Metanephros (tissue), 1 donor: ENCODE results near the gene ARHGAP35. TPM values are rescaled to one million over a fixed set of nuclear protein-coding genes. Genes with fewer than 3 reads are reported as not detected.

Experiments used
- total RNA-seq: library from RNA; depleted of rRNA; stranded (reverse); fragments of >200 nt; gene quantifications from one replicate; pipeline ENCODE4 v1.2.3, GENCODE V29; 2014

The ARHGAP35 gene
- total RNA-seq, result 48.3 TPM

DNA sequence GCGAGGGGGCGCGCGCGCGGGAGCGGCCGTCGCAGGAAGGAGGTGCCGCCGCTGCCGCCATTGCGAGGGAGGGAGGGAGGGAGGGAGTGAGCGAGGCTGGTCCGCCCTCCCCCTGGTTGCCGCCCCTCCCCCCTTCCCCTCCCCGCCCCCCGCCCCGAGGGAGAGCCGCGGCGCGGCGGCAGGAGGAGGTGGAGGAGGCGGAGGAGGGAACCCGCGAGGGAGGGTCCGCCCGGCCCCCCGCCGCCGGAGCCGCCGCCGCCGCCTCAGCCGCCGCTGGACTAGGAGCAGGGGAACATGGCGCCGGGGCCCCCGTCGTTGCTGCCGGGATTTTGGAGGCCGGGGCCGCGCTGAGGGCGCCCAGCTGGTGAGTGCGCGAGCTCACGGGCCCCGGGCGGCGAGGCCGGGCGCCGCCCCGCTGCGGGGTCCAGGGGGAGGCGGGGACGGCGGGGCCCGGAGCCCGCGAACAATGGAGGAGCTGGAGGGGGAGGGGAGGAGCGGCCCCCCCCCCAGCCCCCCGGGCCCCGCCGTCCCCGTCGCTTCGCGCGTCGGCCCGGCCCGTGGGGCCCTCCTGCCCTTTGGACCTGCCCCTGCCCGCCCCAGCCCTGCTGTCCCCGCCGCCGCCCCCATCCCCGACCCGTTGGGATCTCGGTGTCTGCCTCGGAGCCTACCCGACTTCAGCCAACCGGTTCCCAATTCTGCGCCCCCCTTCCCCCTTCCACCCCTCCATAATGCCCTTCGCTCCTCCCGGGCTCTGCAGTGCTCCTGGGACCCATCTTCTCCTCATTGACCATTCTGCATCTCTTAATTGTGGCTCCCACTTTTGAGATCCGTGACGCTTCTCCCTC, at the start of gene ARHGAP35:
TSS of gene ARHGAP35 (plus strand) at position 152 of the 845 bp plus-strand sequence. CDS start 57,679 bp downstream, outside the sequence.

DNA sequence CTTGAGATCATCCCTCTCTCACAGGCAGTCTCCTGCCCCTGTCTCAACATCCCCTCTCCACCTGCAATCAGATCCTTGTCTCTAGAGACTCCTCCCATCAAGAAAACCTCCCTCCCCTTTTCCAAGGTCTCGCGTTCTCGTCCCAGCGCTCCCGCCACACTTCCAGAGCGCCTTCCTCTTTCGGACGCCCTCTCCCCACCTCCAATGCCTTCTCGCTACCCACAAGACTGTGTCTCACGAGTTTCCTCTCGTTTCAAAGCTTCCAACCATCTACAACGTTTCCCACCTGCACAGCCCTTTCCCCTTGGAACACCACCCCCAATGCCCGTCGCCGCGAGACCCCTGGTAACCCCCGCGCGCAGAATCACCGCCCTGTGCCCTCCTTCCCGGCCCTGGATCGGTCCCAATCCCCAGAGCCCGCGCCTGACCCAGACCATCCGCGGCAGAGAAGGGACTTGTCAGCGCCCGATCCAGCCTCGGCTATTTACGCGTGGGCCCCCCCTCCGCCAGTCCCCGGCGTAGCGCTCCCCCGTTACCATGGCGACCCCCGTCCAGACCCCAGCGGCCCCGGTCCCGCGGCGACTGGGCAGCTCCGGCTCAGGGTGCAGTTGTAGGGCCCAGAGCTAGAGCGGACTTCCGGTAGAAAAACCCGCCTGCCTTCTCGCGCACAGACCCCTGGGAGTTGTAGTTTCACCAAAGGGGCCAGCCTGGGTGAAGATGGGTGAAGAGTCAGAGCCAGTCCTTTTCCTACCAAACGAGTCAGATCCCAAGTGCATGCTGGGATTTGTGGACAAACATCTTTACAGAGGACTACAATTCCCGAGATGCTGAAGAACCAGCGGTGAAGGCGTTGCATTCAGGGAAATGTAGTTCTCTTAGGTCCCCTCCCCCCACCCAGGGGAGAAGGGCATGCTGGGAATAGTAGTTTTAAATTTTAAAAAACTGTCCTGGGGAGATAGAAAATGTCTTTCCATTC, 10.3 kb upstream of the ARHGAP35 start, which contains the start of gene AP2S1:
TSS of gene AP2S1 (minus strand) at position 619 of the 976 bp plus-strand sequence. CDS start at position 539, 80 bp downstream.

Other genes starting within 250 kb of the ARHGAP35 start
- 8.3 TPM for gene PTGIR, start 235.9 kb upstream of the ARHGAP35 start, total RNA-seq
- gene GNG8, start 224.8 kb upstream of the ARHGAP35 start, total RNA-seq, result not detected
- gene DACT3, start 199.8 kb upstream of the ARHGAP35 start, total RNA-seq, result 28.4 TPM
- 47.6 TPM for gene PRKD2, start 143.9 kb upstream of the ARHGAP35 start, total RNA-seq
- 17.0 TPM for gene FKRP, start 114.9 kb upstream of the ARHGAP35 start, total RNA-seq
- gene STRN4, start 114.5 kb upstream of the ARHGAP35 start, total RNA-seq, result 88.1 TPM
- gene SLC1A5, start 72.4 kb upstream of the ARHGAP35 start, total RNA-seq, result 35.9 TPM
- gene AP2S1, start 10.2 kb upstream of the ARHGAP35 start, total RNA-seq, result 80.9 TPM
- gene NPAS1, start 158.8 kb downstream of the ARHGAP35 start, total RNA-seq, result 2.4 TPM
- gene TMEM160, start 187.6 kb downstream of the ARHGAP35 start, total RNA-seq, result 24.5 TPM